ENCODE results near the gene EIF2AK3. TPM values are rescaled to one million over a fixed set of nuclear protein-coding genes. Genes with fewer than 3 reads are reported as not detected.

EIF2AK3 gene
- total and polyA plus RNA-seq, 2 of the 8 experiments (the other 6 are each of a cell fraction or from before 2014, with no cell fraction given), result 5.8 to 22.8 TPM

GRCh38 chr2:88556026-88556425 is 71.2 kb downstream of the EIF2AK3 start (continued):
- no peak for TF ChIP-seq CTCF (IDR thresholded peaks at IDR 0.05; ENCODE audit: control extremely low read depth in 1 of 3, insufficient read depth in 1 of 3, low read depth in 1 of 3, low read length in 3 of 3)
- TF ChIP-seq TEAD4 (IDR thresholded peaks at IDR 0.05; ENCODE audit: low read depth, low read length), result no peak

Data from H1 (cell line).